OCI-LY1 (cell line): ENCODE measurements around the gene CCDC33.

ENCODE experiments used
- H2AFZ ChIP-seq: fragments of 200-600 bp; sonication (generic), shearing (Covaris generic); 2 replicates; pipeline ENCODE4 v1.6.0; 2014; ENCODE audit warnings: antibody characterized with exemption, mild to moderate bottlenecking, low read length
- H3F3A ChIP-seq: fragments of 200-600 bp; sonication (generic), shearing (Covaris generic); 2 replicates; pipeline ENCODE4 v1.6.0; 2014; ENCODE audit warnings: mild to moderate bottlenecking, antibody characterized with exemption, low read length, moderate library complexity; ENCODE audit not compliant: insufficient read depth
- H3K27ac ChIP-seq: fragments of 200-600 bp; sonication (generic); 2 replicates; pipeline ENCODE4 v1.5.1; 2014; ENCODE audit warnings: low read length, mixed run types, mild to moderate bottlenecking, low read depth; ENCODE audit not compliant: poor library complexity, severe bottlenecking
- H3K27me3 ChIP-seq: fragments of 200-600 bp; sonication (generic); 2 replicates; pipeline ENCODE4 v1.6.0; 2014; ENCODE audit warnings: antibody characterized with exemption, mild to moderate bottlenecking, low read length, moderate library complexity; ENCODE audit not compliant: insufficient read depth
- H3K36me3 ChIP-seq: fragments of 200-600 bp; sonication (generic); 2 replicates; pipeline ENCODE4 v1.6.1; 2014; ENCODE audit warnings: mild to moderate bottlenecking, antibody characterized with exemption, low read length, moderate library complexity, mixed read lengths; ENCODE audit not compliant: insufficient read depth
- H3K4me1 ChIP-seq: fragments of 200-600 bp; sonication (generic); 2 replicates; pipeline ENCODE4 v1.5.1; 2014; ENCODE audit warnings: mild to moderate bottlenecking, low read length, moderate library complexity; ENCODE audit not compliant: insufficient read depth, severe bottlenecking
- H3K4me2 ChIP-seq: fragments of 200-600 bp; sonication (generic), shearing (Covaris generic); 2 replicates; pipeline ENCODE4 v1.6.1; 2014; ENCODE audit warnings: low read length
- H3K4me3 ChIP-seq: fragments of 200-600 bp; sonication (generic); 2 replicates; pipeline ENCODE4 v1.5.1; 2014; ENCODE audit warnings: low read length, low read depth, mild to moderate bottlenecking, mixed read lengths; ENCODE audit not compliant: poor library complexity, severe bottlenecking
- H3K79me2 ChIP-seq: fragments of 200-600 bp; shearing (Covaris generic); 2 replicates; pipeline ENCODE4 v1.6.1; 2016; ENCODE audit warnings: mixed run types, low read length, mixed read lengths; ENCODE audit not compliant: insufficient read depth
- H3K9ac ChIP-seq: fragments of 200-600 bp; sonication (generic), shearing (Covaris generic); 2 replicates; pipeline ENCODE4 v1.6.1; 2014; ENCODE audit warnings: mild to moderate bottlenecking, low read length, mixed read lengths
- H3K9me2 ChIP-seq: fragments of 200-600 bp; sonication (generic), shearing (Covaris generic); 2 replicates; pipeline ENCODE4 v1.6.1; 2014; ENCODE audit warnings: low read depth, mild to moderate bottlenecking, low read length, mixed read lengths
- H3K9me3 ChIP-seq: fragments of 200-600 bp; shearing (Covaris generic); 2 replicates; pipeline ENCODE4 v1.6.1; 2014; ENCODE audit warnings: low read length, mixed read lengths
- H4K20me1 ChIP-seq: fragments of 200-600 bp; sonication (generic), shearing (Covaris generic); 2 replicates; pipeline ENCODE4 v1.6.0; 2016; ENCODE audit warnings: mild to moderate bottlenecking, low read length; ENCODE audit not compliant: insufficient read depth
- CTCF ChIP-seq: fragments of 200-600 bp; sonication (generic), shearing (Covaris generic); IDR thresholded peaks from 2 replicates; pipeline ENCODE4 v1.5.1; 2017; ENCODE audit warnings: mild to moderate bottlenecking, antibody characterized with exemption, low read length, moderate library complexity, mixed read lengths
- EZH2 ChIP-seq: fragments of 200-600 bp; sonication (generic), shearing (Covaris generic); IDR thresholded peaks from 2 replicates; pipeline ENCODE4 v1.8.0; 2017; ENCODE audit warnings: borderline replicate concordance, mixed run types, mild to moderate bottlenecking, antibody characterized with exemption, low read length, moderate library complexity, mixed read lengths

The CCDC33 gene

DNA sequence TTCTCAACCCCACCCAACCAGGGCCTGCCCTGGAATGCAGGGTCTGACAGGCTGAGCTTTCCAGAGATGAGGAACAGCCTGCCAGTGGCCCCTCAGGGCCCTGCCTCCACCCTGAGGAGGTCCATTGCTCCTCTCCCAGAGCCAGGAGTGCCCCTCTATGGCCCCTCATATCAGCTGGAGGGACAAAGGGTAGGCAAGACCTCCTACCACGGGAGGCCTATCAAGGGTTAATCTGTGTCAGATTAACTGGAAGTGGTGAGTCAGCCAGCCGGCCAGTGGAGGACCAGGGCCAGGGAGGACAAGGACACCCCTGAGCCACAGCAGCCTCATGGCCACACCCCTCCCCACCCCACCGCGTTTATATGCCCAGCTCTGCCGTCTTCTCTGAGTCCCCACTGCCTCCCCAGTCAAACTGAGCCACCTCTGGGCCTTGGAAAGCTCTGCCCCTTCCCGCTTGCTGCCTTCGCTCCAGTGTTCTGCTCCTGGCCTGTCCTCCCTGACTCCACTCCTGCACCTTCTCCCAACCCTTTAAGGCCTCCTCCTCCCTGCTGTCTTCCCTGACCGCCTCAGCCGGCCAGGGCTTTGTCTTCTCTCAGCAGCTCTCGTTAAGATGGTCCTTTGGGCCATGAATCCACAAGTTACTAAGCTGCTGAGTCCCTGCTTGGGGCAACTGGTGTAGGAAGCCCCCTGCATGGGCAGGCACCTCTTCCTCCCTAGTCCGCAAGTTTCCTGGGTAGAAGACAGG, 6.5 kb downstream of the CCDC33 start:
- no peak overlapping the region for H3K9ac ChIP-seq
- no peaks in the 10 kb centered on the region for H3K36me3 ChIP-seq
- no peaks in the 10 kb centered on the region for H3K9me2 ChIP-seq
- H4K20me1 ChIP-seq, result no peaks in the 10 kb centered on the region
- H3K27me3 ChIP-seq, result no peaks in the 10 kb centered on the region
- H2AFZ ChIP-seq, result no peak overlapping the region
- H3K4me1 ChIP-seq, result no peaks in the 10 kb centered on the region
- no peaks in the 10 kb centered on the region for H3F3A ChIP-seq
- H3K4me2 ChIP-seq, result no peak overlapping the region
- TF ChIP-seq EZH2, result no peak
- no peak for TF ChIP-seq CTCF
- H3K79me2 ChIP-seq, result no peaks in the 10 kb centered on the region
- no peak overlapping the region for H3K27ac ChIP-seq
- no peak overlapping the region for H3K4me3 ChIP-seq
- no peaks in the 10 kb centered on the region for H3K9me3 ChIP-seq

DNA sequence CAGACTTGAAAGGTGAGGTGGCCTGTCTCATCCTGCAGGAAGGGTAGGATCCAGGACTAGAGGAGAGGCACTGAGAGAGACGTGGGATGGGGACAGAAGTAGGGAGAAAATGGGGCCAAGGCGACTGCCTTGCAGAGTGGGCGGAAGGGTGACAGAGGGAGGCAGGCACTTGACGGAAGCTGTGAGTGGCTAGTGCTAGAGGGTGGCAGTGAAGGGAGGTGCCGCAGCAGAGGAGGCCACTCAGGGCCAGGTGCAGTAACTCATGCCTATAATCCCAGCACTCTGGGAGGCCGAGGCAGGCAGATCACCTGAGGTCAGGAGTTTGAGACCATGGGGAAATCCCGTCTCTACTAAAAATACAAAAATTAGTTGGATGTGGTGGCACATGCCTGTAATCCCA, 7.3 kb downstream of the CCDC33 start:
- Histone ChIP-seq H3K27me3 (no peaks in the 10 kb centered on the region), H3K27ac (no peak overlapping the region), H3K4me1 (no peaks in the 10 kb centered on the region), H3K9me3 (no peaks in the 10 kb centered on the region), H3K4me2 (no peak overlapping the region), H3K79me2 (no peaks in the 10 kb centered on the region), H2AFZ (no peak overlapping the region), H3K9me2 (no peaks in the 10 kb centered on the region), H3K36me3 (no peaks in the 10 kb centered on the region), H4K20me1 (no peaks in the 10 kb centered on the region), H3K4me3 (no peak overlapping the region), H3F3A (no peaks in the 10 kb centered on the region), H3K9ac (no peak overlapping the region)
- no peak for TF ChIP-seq EZH2
- TF ChIP-seq CTCF, result no peak

DNA sequence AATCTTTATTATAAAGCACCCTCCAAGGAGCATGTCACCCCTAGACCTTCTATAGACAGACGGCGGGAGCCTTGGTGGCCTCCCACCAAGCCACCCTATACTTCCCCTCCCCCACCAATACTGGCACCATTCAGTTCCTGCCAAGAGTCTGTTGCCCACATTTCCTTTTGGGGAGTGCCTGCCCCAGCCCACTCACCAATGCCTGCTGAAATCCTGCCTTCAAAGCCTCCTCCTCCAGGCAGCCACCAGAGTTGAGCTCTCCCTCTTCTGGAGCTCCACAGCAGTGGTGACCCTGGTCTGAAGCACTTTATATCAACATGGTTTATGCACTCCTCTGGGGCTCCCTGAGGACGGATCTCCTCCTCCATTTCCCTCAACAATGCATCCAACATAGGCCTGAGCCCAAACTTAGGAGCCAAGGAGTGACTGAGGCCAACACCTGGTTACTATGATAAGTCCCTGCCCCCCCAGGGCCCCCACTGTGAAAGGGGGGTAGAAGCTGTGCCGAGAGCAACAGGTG, 8.8 kb downstream of the CCDC33 start:
- Histone ChIP-seq H3F3A (no peaks in the 10 kb centered on the region), H3K27me3 (no peaks in the 10 kb centered on the region), H3K4me3 (no peak overlapping the region), H3K79me2 (no peaks in the 10 kb centered on the region), H3K4me1 (no peaks in the 10 kb centered on the region), H2AFZ (no peak overlapping the region), H4K20me1 (no peaks in the 10 kb centered on the region), H3K9me2 (no peaks in the 10 kb centered on the region), H3K36me3 (no peaks in the 10 kb centered on the region), H3K9ac (no peak overlapping the region), H3K27ac (no peak overlapping the region), H3K9me3 (no peaks in the 10 kb centered on the region), H3K4me2 (no peak overlapping the region)
- TF ChIP-seq CTCF (no peak), EZH2 (no peak)
